ENCODE results near the gene TLN1. TPM values are rescaled to one million over a fixed set of nuclear protein-coding genes. Genes with fewer than 3 reads are reported as not detected.

Gene TLN1
- polyA plus RNA-seq, 2 of the 4 experiments (the other 2 are of a cell fraction) = 65.5 to 108 TPM

- ChIA-PET CTCF (interaction anchor here (0.7 to 32.5 kb wide), 7 partner anchors 26 to 122 kb away, joined by 3 to 758 read pairs (median 4); partner anchors contain the start of genes ARHGEF39, CA9, CCDC107 and CREB3), POLR2A (interaction anchor here (1.5 to 4.3 kb wide), 6 partner anchors 19 to 43 kb away, joined by 5 to 24 read pairs (median 20); partner anchors contain the start of genes ARHGEF39, CA9, CCDC107 and CREB3)
- H3K27ac ChIP-seq = peak overlapping the region; percentile 93 to 99
- DNase-seq (ENCODE audit: low read depth in 1 of 2, low spot score in 1 of 2) (no peak), ATAC-seq (no peak), FAIRE-seq (no peak)
- H3K4me1 ChIP-seq = peaks cover 40% of the 10 kb centered on the region
- no peak for TF ChIP-seq TP53 (CRISPR knock-in tag; IDR thresholded peaks at IDR 0.05)
- no peak for TF ChIP-seq E2F6 (IDR thresholded peaks at IDR 0.05; ENCODE audit: borderline replicate concordance, low read depth)
- 89% methylated on average over 13 of the region's 13 CpGs for WGBS (ENCODE audit: missing lambda C conversion rate)
- H3K4me3 ChIP-seq = no peak overlapping the region
- peak overlapping the region; percentile 79 for H3K4me2 ChIP-seq
- no peaks in the 10 kb centered on the region for H3K9me3 ChIP-seq
These were observed 40.2 kb downstream of the TLN1 start for GRCh38 chr9:35691757-35692301.

GRCh38 chr9:35691334-35691650 is 40.7 kb downstream of the TLN1 start:
- TF ChIP-seq BHLHE40 (IDR thresholded peaks at IDR 0.05; ENCODE audit: low read depth, low read length) = no peak
- 34% methylated on average over 10 of the region's 10 CpGs for WGBS (ENCODE audit: missing lambda C conversion rate)
- Histone ChIP-seq H3K27ac (peak overlapping the region; percentile 93 to 99), H3K4me2 (peak overlapping the region; percentile 79), H3K4me1 (peaks cover 41% of the 10 kb centered on the region), H3K9me3 (no peaks in the 10 kb centered on the region), H3K4me3 (peak overlapping the region; percentile 87)
- peak; percentile 28 to 44 for ATAC-seq
- FAIRE-seq = no peak
- CTCF ChIA-PET = interaction anchor here (1.2 to 32.5 kb wide), 6 partner anchors 8 to 88 kb away, joined by 3 to 758 read pairs (median 33); partner anchors contain the start of genes ARHGEF39, CA9, CCDC107 and CREB3
- peak in 1 of 2 experiments; percentile 41 for DNase-seq (ENCODE audit: low read depth in 1 of 2, low spot score in 1 of 2)
- POLR2A ChIA-PET = interaction anchor here (0.6 to 4.3 kb wide), 10 partner anchors 11 to 584 kb away, joined by 5 to 24 read pairs (median 16); partner anchors contain the start of genes ARHGEF39, CA9, CCDC107 and CREB3

- ChIA-PET POLR2A (interaction anchor here (0.6 to 4.3 kb wide), 14 partner anchors 10 to 584 kb away, joined by 3 to 24 read pairs (median 7); partner anchors contain the start of genes ARHGEF39, CA9, CCDC107 and CREB3), CTCF (interaction anchor here (1.3 to 32.5 kb wide), 5 partner anchors 8 to 87 kb away, joined by 3 to 758 read pairs (median 62); partner anchors contain the start of genes ARHGEF39, CA9, CCDC107 and CREB3)
- WGBS (ENCODE audit: missing lambda C conversion rate) = 5% methylated on average over 21 of the region's 61 CpGs
- no peaks in the 10 kb centered on the region for H3K9me3 ChIP-seq
- FAIRE-seq (no peak), DNase-seq (ENCODE audit: low read depth in 1 of 2, low spot score in 1 of 2) (peak; percentile 68 to 71), ATAC-seq (peak; percentile 60 to 71)
- H3K4me3 ChIP-seq = peak overlapping the region; percentile 87
- 0 out of 2 replicates have a peak, but pooled peaks have one; percentile 30 for TF ChIP-seq POLR2A (IDR thresholded peaks at IDR 0.05; ENCODE audit: low read length)
- no peak for TF ChIP-seq HMGXB4 (CRISPR knock-in tag; IDR thresholded peaks at IDR 0.05; ENCODE audit: borderline replicate concordance)
- 0 out of 3 replicates have a peak, but pooled peaks have one; percentile 7 for TF ChIP-seq SMC3 (IDR thresholded peaks at IDR 0.05)
- peak; percentile 36; the same call in 1 of the 2 replicates for TF ChIP-seq PBX3 (IDR thresholded peaks at IDR 0.05)
- TF ChIP-seq JUN (IDR thresholded peaks at IDR 0.05) = peak in 1 of 2 experiments; percentile 30; a peak in 1 of 5 replicates
- H3K27ac ChIP-seq = peak overlapping the region; percentile 93 to 99
- peak overlapping the region; percentile 79 for H3K4me2 ChIP-seq
- H3K4me1 ChIP-seq = peaks cover 38% of the 10 kb centered on the region
These were observed 41.2 kb downstream of the TLN1 start for GRCh38 chr9:35690614-35691333.

GRCh38 chr9:35690294-35690613 is 41.7 kb downstream of the TLN1 start:
- Histone ChIP-seq H3K4me3 (peak overlapping the region; percentile 87), H3K9me3 (no peaks in the 10 kb centered on the region), H3K27ac (peak overlapping the region; percentile 93 to 99), H3K4me2 (peak overlapping the region; percentile 79), H3K4me1 (peaks cover 39% of the 10 kb centered on the region)
- POLR2A ChIA-PET = interaction anchor here (0.8 to 4.3 kb wide), 13 partner anchors 10 to 122 kb away, joined by 3 to 24 read pairs (median 9); partner anchors contain the start of genes ARHGEF39, CA9, CCDC107 and CREB3
- CTCF ChIA-PET = interaction anchor here (1.4 to 32.5 kb wide), 4 partner anchors 9 to 43 kb away, joined by 3 to 758 read pairs (median 280); partner anchors contain the start of genes ARHGEF39, CA9, CCDC107 and CREB3
- ATAC-seq = no peak
- FAIRE-seq = no peak
- peak in 1 of 2 experiments; percentile 51 for DNase-seq (ENCODE audit: low read depth in 1 of 2, low spot score in 1 of 2)
- 0% methylated on average over 11 of the region's 21 CpGs for WGBS (ENCODE audit: missing lambda C conversion rate)
- TF ChIP-seq JUN (IDR thresholded peaks at IDR 0.05) (no peak), BCL3 (IDR thresholded peaks at IDR 0.05) (no peak), RCOR1 (IDR thresholded peaks at IDR 0.05; ENCODE audit: low read depth, low read length) (no peak), ESRRA (IDR thresholded peaks at IDR 0.05; ENCODE audit: borderline replicate concordance, low read length) (no peak), POLR2A (IDR thresholded peaks at IDR 0.05; ENCODE audit: low read length) (no peak), BHLHE40 (IDR thresholded peaks at IDR 0.05; ENCODE audit: low read depth, low read length) (no peak), TP53 (CRISPR knock-in tag; IDR thresholded peaks at IDR 0.05) (no peak), POLR2AphosphoS2 (conservative IDR thresholded peaks at IDR 0.05; ENCODE audit: low read length) (no peak), KDM5A (IDR thresholded peaks at IDR 0.05) (no peak), HOXA7 (CRISPR knock-in tag; IDR thresholded peaks at IDR 0.05) (no peak)

Measured in A549 (cell line).